ENCODE measurements around the gene BTBD16. TPM values are rescaled to one million over a fixed set of nuclear protein-coding genes. Genes with fewer than 3 reads are reported as not detected.

Gene BTBD16
- total and polyA plus RNA-seq, 2 of the 4 experiments (the other 2 are of a cell fraction): not detected

GRCh38 chr10:122333037-122333436, 61.9 kb downstream of the BTBD16 start:
- Histone ChIP-seq H3K4me2 (ENCODE audit: low read depth, low read length) (no peak overlapping the region), H3K9me1 (ENCODE audit: insufficient read depth, low read length) (no peaks in the 10 kb centered on the region), H3K4me1 (ENCODE audit: control insufficient read depth, insufficient read depth, low read length) (no peaks in the 10 kb centered on the region), H4K5ac (ENCODE audit: low read depth, low read length) (no peak overlapping the region), H2BK5ac (ENCODE audit: low read depth, low read length, poor library complexity, severe bottlenecking) (no peak overlapping the region), H4K8ac (ENCODE audit: low read depth in 2 of 2, low read length in 2 of 2) (no peak overlapping the region), H3K56ac (ENCODE audit: extremely low read depth, insufficient read depth, low read length) (no peak overlapping the region), H3K23ac (ENCODE audit: low read depth, low read length) (no peak overlapping the region), H2BK120ac (ENCODE audit: low read depth, low read length) (no peak overlapping the region), H3K4me3 (ENCODE audit: insufficient read depth, low read depth, low read length) (no peak overlapping the region), H3K79me1 (ENCODE audit: low read depth in 1 of 2, low read length in 2 of 2) (no peaks in the 10 kb centered on the region), H3K27ac (ENCODE audit: insufficient read depth, low read length) (no peak overlapping the region), H3K9me3 (ENCODE audit: control insufficient read depth, insufficient read depth, low read length) (no peaks in the 10 kb centered on the region), H2AK5ac (ENCODE audit: low read depth, low read length) (no peak overlapping the region), H2BK20ac (ENCODE audit: low read depth, low read length) (no peak overlapping the region), H3K36me3 (ENCODE audit: control insufficient read depth, insufficient read depth, low read length) (no peaks in the 10 kb centered on the region), H3K14ac (replicated peaks; ENCODE audit: low read depth, low read length) (no peak overlapping the region), H2BK15ac (ENCODE audit: low read depth, low read length) (no peak overlapping the region), H4K20me1 (ENCODE audit: insufficient read depth, low read length) (no peaks in the 10 kb centered on the region), H4K91ac (ENCODE audit: insufficient read depth, low read depth, low read length) (no peak overlapping the region), H2AK9ac (replicated peaks; ENCODE audit: low read depth, low read length, poor library complexity) (no peak overlapping the region), H3K9ac (ENCODE audit: low read depth, low read length) (no peak overlapping the region), H3K27me3 (ENCODE audit: control insufficient read depth, insufficient read depth, low read length) (peaks cover 21% of the 10 kb centered on the region), H3K18ac (ENCODE audit: low read depth, low read length) (no peak overlapping the region), H3K4ac (ENCODE audit: low read depth, low read length) (no peak overlapping the region), H2AFZ (replicated peaks; ENCODE audit: low read length, poor library complexity) (no peak overlapping the region)
- dilution Hi-C loops (cut with HindIII; ENCODE audit: low sequenced_read_pairs, unreplicated experiment): no loop called here
- no peak for DNase-seq
- ChIA-PET POLR2A (ENCODE audit: unreplicated experiment) (no interaction called here), CTCF (interaction anchor here (0.5 kb wide), 1 partner anchor 113 kb away, joined by 3 read pairs; no protein-coding TSS in a partner anchor)
- TF ChIP-seq CEBPB (IDR thresholded peaks at IDR 0.05; ENCODE audit: low read depth, low read length) (no peak), MAZ (IDR thresholded peaks at IDR 0.05; ENCODE audit: borderline replicate concordance, low read depth, low read length) (no peak), CTCF (conservative IDR thresholded peaks at IDR 0.05; ENCODE audit: low read depth, low read length) (no peak), MXI1 (IDR thresholded peaks at IDR 0.05; ENCODE audit: borderline replicate concordance, low read depth, low read length) (no peak), RCOR1 (IDR thresholded peaks at IDR 0.05; ENCODE audit: insufficient replicate concordance, low read length) (no peak), POLR2A (IDR thresholded peaks at IDR 0.05; ENCODE audit: low read depth, low read length) (no peak), ELK1 (IDR thresholded peaks at IDR 0.05; ENCODE audit: borderline replicate concordance, low read depth, low read length) (no peak), RFX5 (IDR thresholded peaks at IDR 0.05; ENCODE audit: low read depth, low read length) (no peak), BHLHE40 (IDR thresholded peaks at IDR 0.05; ENCODE audit: low read depth, low read length) (no peak), MAFK (IDR thresholded peaks at IDR 0.05; ENCODE audit: low read depth, low read length) (no peak), NFE2L2 (IDR thresholded peaks at IDR 0.05; ENCODE audit: low read depth, low read length) (no peak), RAD21 (IDR thresholded peaks at IDR 0.05; ENCODE audit: low read length) (no peak), USF2 (IDR thresholded peaks at IDR 0.05; ENCODE audit: low read depth, low read length) (no peak)
- in situ Hi-C loops (cut with MboI; ENCODE audit: low sequenced_read_pairs): no loop called here
- no TSS peak for BruUV-seq (replicated peaks)
- WGBS, 2 experiments (ENCODE audit: extremely low coverage in 2 of 2, insufficient read length in 1 of 2): 66% methylated on average over 3 of the region's 4 CpGs; no CpG with 5 or more reads in 1 of the 2 experiments
- ATAC-seq (ENCODE audit: low read depth): no peak
- intact Hi-C loops (cut with micrococcal nuclease): no loop called here

All from IMR-90 (cell line).